HL-60 (cell line): ENCODE data around the gene PPP1R27.

ENCODE experiments used
- CTCF ChIP-seq: IDR thresholded peaks from one replicate; pipeline ENCODE4 v1.5.1; 2011; ENCODE audit warnings: low read length, control low read depth, inconsistent platforms; ENCODE audit not compliant: insufficient read depth
- GABPA ChIP-seq: IDR thresholded peaks from 2 replicates; pipeline ENCODE4 v1.6.1; 2012; ENCODE audit warnings: low read depth
- POLR2AphosphoS5 ChIP-seq: IDR thresholded peaks from 2 replicates; pipeline ENCODE4 v1.6.1; 2012; ENCODE audit warnings: low read depth
- REST ChIP-seq: IDR thresholded peaks from 2 replicates; pipeline ENCODE4 v1.6.1; 2012; ENCODE audit warnings: low read depth; ENCODE audit not compliant: insufficient replicate concordance
- SPI1 ChIP-seq: IDR thresholded peaks from 2 replicates; pipeline ENCODE4 v1.6.1; 2012; ENCODE audit warnings: low read depth, mild to moderate bottlenecking, borderline replicate concordance

GRCh38 chr17:81851423-81851822 lies 16.6 kb upstream of the PPP1R27 start:
- TF ChIP-seq REST (no peak), CTCF (no peak), POLR2AphosphoS5 (peak; percentile 66), GABPA (no peak), SPI1 (no peak)
